Uterus (tissue), 4 donors: ENCODE results near the gene TMEM254. TPM values are rescaled to one million over a fixed set of nuclear protein-coding genes. Genes with fewer than 3 reads are reported as not detected.

ENCODE experiments used
- DNase-seq, 2 donors: peaks; one replicate each; pipeline ENCODE4 v3.0.0-alpha.2; 2019 to 2020
- H3K27ac ChIP-seq, 2 donors: fragments of 200-600 bp; sonication (generic); 1 replicate in 1 of 2; 2 replicates in 1 of 2; pipeline ENCODE4 v1.5.1; 2016 to 2018
- H3K27me3 ChIP-seq, 2 donors: fragments of 200-600 bp; sonication (generic); one replicate each; pipeline ENCODE4 v1.5.1; 2018 to 2019; ENCODE audit warnings: control low read depth in 1 of 2
- H3K36me3 ChIP-seq, 2 donors: fragments of 200-600 bp; sonication (generic); one replicate each; pipeline ENCODE4 v1.5.1; 2019; ENCODE audit warnings: control low read depth in 1 of 2
- H3K4me1 ChIP-seq, 2 donors: fragments of 200-600 bp; sonication (generic); one replicate each; pipeline ENCODE4 v1.5.1; 2018 to 2019; ENCODE audit warnings: control low read depth in 1 of 2
- H3K4me3 ChIP-seq, 2 donors: fragments of 200-600 bp; sonication (generic); 1 replicate in 1 of 2; 2 replicates in 1 of 2; pipeline ENCODE4 v1.5.1; 2018 to 2019; ENCODE audit warnings: mild to moderate bottlenecking in 1 of 2
- H3K9me3 ChIP-seq, 2 donors: fragments of 200-600 bp; sonication (generic); one replicate each; pipeline ENCODE4 v1.5.1; 2019; ENCODE audit warnings: control low read depth in 1 of 2
- POLR2A ChIP-seq, 2 donors: fragments of 450-650 bp; IDR thresholded peaks; one replicate each; pipeline ENCODE4 v1.6.1; 2016; ENCODE audit warnings: antibody characterized with exemption in 2 of 2, mild to moderate bottlenecking in 1 of 2, moderate library complexity in 1 of 2
- intact Hi-C: fragments of 100-400 bp; cut with DNase I; formaldehyde crosslinking; loops from one replicate; pipeline ENCODE4 v1.15.1; 2023; ENCODE audit warnings: low total_unique reads
- total RNA-seq, 4 donors: library from RNA; depleted of rRNA in 3 of 4; stranded (reverse); fragments of >200 nt in 3 of 4; gene quantifications; one replicate each; pipeline versions ENCODE4 v1.1.0 to v1.2.4, GENCODE V29; 2014 to 2023
- TF ChIP-seq, protein P1 (sequence below), 4 experiments: fragments of 200-600 bp in 2 of 4; fragments of 450-650 bp in 2 of 4; sonication (generic) in 2 of 4; IDR thresholded peaks; one replicate each; pipeline ENCODE4 v1.5.1; 2016 to 2019; ENCODE audit warnings: antibody characterized with exemption in 4 of 4, mild to moderate bottlenecking in 2 of 4, moderate library complexity in 1 of 4
- donor health status: DM: yes; HTN: yes; CAD: no.

TMEM254 gene
- total RNA-seq, 4 donors from 2014 or later, result 1.5 to 14.0 (median 6.1) TPM

DNA sequence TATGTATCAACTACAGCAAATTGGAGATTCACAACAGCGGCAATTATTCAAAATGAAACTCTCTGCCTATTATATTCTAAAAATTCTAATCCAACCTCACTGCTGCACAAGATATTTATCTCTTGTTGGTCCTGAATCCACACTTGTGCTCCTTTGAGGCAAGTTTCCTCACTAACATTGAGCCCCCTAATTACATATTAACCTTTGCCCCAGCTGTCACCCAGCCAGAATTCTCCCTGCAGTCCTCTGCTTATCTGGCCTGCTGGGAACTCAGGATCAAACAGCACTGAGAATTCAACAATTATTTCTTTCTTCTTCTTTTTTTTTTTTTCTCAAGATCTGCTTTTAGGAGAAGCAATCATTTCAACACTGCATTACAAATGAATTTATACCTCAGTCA is 32.5 kb downstream of the TMEM254 start:
- TF ChIP-seq POLR2A (IDR thresholded peaks at IDR 0.05), result no peak
- TF ChIP-seq, protein P1, sequence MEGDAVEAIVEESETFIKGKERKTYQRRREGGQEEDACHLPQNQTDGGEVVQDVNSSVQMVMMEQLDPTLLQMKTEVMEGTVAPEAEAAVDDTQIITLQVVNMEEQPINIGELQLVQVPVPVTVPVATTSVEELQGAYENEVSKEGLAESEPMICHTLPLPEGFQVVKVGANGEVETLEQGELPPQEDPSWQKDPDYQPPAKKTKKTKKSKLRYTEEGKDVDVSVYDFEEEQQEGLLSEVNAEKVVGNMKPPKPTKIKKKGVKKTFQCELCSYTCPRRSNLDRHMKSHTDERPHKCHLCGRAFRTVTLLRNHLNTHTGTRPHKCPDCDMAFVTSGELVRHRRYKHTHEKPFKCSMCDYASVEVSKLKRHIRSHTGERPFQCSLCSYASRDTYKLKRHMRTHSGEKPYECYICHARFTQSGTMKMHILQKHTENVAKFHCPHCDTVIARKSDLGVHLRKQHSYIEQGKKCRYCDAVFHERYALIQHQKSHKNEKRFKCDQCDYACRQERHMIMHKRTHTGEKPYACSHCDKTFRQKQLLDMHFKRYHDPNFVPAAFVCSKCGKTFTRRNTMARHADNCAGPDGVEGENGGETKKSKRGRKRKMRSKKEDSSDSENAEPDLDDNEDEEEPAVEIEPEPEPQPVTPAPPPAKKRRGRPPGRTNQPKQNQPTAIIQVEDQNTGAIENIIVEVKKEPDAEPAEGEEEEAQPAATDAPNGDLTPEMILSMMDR (IDR thresholded peaks at IDR 0.05), result no peak
- Histone ChIP-seq H3K36me3 (no peaks in the 10 kb centered on the region), H3K4me3 (no peak overlapping the region), H3K27ac (peak overlapping the region; percentile 53 to 59), H3K27me3 (no peaks in the 10 kb centered on the region), H3K9me3 (no peaks in the 10 kb centered on the region), H3K4me1 (no peaks in the 10 kb centered on the region)
- intact Hi-C loops, result no loop called here
- no peak for DNase-seq

DNA sequence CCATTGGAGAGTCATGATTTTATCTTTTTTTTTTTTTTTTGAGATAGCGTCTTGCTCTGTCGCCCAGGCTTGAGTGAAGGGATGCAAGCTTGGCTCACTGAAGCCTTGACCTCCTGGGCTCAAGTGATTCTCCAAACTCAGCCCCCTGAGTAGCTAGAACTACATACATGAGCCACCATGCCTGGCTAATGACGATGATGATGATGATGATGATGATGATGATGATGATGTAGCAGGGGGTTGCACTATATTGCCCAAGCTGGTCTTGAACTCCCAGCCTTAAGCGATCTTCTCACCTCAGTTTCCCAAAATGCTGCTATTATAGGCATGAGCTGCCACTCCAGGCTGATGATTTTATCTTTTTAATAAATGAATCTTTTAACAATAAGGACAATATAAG is 40.2 kb downstream of the TMEM254 start:
- H3K36me3 ChIP-seq, result no peaks in the 10 kb centered on the region
- H3K27me3 ChIP-seq, result no peaks in the 10 kb centered on the region
- TF ChIP-seq POLR2A (IDR thresholded peaks at IDR 0.05), result no peak
- TF ChIP-seq, protein P1 (IDR thresholded peaks at IDR 0.05), result no peak
- no peaks in the 10 kb centered on the region for H3K4me1 ChIP-seq
- H3K4me3 ChIP-seq, result no peak overlapping the region
- intact Hi-C loops, result no loop called here
- H3K9me3 ChIP-seq, result no peaks in the 10 kb centered on the region
- no peak overlapping the region for H3K27ac ChIP-seq
- DNase-seq, result no peak

DNA sequence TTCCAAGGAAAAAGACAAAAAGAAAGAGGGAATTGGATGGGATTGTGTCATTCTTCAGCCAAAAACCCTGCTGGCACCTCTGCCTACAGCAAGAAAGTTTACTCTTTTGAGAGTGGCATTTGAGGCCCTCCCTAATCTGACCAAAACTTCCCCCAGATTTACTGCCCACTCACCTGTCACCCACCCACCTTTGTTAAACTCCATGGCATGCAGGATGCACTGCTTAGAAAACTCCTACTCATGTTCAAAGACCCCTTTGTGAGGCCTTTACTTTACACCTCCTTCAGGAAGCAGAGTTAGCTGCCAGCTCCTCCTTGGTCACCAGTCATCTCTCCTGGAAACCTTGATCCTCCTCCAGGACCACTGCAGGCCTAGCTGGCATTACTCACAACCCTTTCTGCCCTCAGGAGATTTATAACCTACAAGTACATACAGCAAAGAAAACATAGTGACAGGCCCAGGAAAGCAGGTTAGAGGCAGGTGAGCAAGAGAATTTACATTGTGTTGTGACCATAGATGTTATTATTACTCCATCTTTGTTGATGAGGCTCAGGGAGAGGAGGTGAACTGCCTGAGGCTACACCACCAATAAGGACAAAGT is 43.7 kb downstream of the TMEM254 start:
- intact Hi-C loops, result no loop called here
- Histone ChIP-seq H3K9me3 (no peaks in the 10 kb centered on the region), H3K4me1 (no peaks in the 10 kb centered on the region), H3K36me3 (no peaks in the 10 kb centered on the region), H3K27me3 (no peaks in the 10 kb centered on the region), H3K4me3 (no peak overlapping the region), H3K27ac (no peak overlapping the region)
- DNase-seq, result no peak
- no peak for TF ChIP-seq POLR2A (IDR thresholded peaks at IDR 0.05)

DNA sequence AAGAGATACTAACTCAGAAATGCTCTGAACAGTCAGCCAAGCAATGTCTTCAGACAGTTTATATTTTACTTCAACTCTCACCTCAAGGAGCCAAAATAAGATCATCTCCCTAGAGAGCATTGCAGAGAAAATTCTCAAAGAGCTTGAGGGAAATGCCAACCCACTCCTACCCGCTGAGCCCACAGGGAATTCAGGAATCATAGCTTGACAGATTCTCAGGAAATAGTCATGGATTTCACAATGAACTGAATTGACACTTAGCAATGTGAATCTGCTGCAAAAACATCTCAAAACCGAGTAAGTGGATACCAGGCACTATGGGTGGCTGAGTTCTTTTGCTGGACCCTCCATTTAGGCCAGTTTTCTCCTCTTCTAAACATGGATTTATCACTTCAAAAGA is 44.3 kb downstream of the TMEM254 start:
- intact Hi-C loops, result no loop called here
- Histone ChIP-seq H3K4me1 (no peaks in the 10 kb centered on the region), H3K36me3 (no peaks in the 10 kb centered on the region), H3K27me3 (no peaks in the 10 kb centered on the region), H3K9me3 (no peaks in the 10 kb centered on the region), H3K27ac (no peak overlapping the region), H3K4me3 (no peak overlapping the region)
- no peak for DNase-seq
- TF ChIP-seq, protein P1 (IDR thresholded peaks at IDR 0.05), result no peak
- TF ChIP-seq POLR2A (IDR thresholded peaks at IDR 0.05), result no peak

DNA sequence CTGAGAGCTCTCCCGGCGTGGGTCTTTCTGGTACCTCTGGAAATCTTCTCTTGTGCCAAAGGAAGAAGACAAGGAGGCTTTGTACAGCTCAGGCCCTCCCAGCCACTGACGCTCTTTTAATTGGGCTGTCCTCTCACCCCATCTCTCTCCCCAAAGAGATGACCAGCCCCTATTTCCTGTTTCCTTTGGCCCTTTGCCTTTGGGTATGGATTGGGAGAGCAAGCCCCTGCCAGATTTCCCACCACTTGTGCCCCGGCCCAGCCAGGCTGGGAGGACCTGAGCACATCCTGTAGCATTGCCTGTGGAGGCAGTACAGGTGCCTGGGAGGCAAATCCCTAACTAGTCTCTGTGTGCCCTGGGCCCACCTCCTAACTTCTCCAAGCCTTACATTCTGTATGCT is 48.4 kb downstream of the TMEM254 start:
- no peak for TF ChIP-seq POLR2A (IDR thresholded peaks at IDR 0.05)
- TF ChIP-seq, protein P1 (IDR thresholded peaks at IDR 0.05), result no peak
- intact Hi-C loops, result no loop called here
- DNase-seq, result no peak
- Histone ChIP-seq H3K4me3 (no peak overlapping the region), H3K36me3 (no peaks in the 10 kb centered on the region), H3K27ac (no peak overlapping the region), H3K27me3 (no peaks in the 10 kb centered on the region), H3K9me3 (no peaks in the 10 kb centered on the region), H3K4me1 (no peaks in the 10 kb centered on the region)

DNA sequence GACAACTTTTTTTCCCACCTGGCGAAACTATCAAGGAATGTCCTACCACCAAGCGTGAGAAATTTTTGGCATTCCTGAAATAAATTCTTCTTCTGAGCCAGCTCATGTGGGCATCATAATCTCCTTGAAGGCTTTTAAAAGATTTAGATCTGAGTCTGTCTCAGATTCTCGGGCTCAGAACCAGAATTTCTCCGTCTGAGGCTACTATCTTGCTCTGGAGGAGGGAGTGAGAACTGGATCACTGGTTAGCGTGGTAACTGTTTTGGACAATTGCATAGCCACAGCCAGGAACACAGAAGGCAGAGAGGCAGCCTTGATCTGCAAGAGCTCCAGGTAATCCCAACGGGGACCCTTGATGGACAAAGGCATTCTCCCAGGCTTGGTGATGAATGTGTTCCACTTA is 53.0 kb downstream of the TMEM254 start:
- intact Hi-C loops, result no loop called here
- Histone ChIP-seq H3K27me3 (no peaks in the 10 kb centered on the region), H3K36me3 (no peaks in the 10 kb centered on the region), H3K4me1 (no peaks in the 10 kb centered on the region), H3K4me3 (no peak overlapping the region), H3K27ac (no peak overlapping the region), H3K9me3 (no peaks in the 10 kb centered on the region)
- DNase-seq, result no peak
- TF ChIP-seq, protein P1 (IDR thresholded peaks at IDR 0.05), result no peak
- no peak for TF ChIP-seq POLR2A (IDR thresholded peaks at IDR 0.05)
